HG02610 (cell line): ENCODE results near the gene C14orf93.
"Not testable (repeated sequence)": the region's sequence is repeated elsewhere in the genome, so short reads cannot be mapped to it uniquely, and the experiment has no call there.

Experiments used
- ATAC-seq: cut with Tn5 transposase; IDR thresholded peaks from one replicate; pipeline ENCODE4 v1.9.1; 2021; ENCODE audit warnings: mild to moderate bottlenecking, moderate library complexity; ENCODE audit not compliant: unreplicated experiment

C14orf93 gene

GRCh38 chr14:23023022-23023794, 13.3 kb upstream of the C14orf93 start:
- ATAC-seq, result no peak

DNA sequence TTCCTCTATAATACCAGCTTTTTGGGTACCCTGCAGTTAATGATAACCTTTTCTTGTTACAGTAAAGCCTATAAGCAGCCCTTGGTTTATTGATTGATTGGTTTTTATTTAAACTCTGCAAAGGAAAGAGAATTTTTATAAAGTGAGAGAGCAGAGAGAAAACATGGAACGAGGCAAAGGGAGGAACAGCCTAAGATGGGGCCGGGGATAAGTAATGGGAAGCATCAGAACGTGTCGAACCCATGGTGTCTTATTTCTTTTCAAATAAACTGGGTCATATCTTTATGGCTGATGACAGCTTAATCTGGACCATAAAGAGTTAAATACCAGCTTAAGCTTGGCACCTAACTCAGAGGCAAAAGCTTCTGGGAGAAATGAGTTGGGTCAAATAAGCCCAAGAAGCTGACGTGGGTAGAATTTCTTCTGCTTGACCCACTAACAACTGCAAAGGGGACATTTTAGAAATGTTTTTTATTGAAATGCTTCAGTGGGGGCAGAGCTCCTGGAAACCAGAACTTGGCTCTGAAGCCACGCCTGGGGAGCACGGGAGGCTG, 12.0 kb upstream of the C14orf93 start:
- no peak for ATAC-seq

DNA sequence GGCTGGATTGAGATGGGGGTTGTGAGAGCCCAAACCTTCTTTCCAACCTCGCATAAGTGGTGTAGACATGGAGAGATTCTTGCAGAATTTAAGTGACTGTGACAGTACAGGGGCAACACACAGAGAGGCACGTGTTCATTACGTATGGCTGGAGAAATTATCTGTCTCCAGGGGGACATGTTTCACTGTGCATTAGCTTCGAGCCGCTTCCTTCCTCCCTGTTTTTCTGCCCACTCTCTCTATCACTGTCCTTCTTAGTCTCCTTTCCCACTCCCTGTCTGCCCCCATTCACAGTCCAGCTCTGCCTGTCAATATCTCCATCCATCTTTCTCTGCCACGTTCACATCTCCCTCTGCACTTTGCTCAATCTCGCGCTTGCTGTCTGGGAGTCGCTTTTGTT, 11.5 kb upstream of the C14orf93 start:
- ATAC-seq, result no peak

- ATAC-seq, result no peak
Measured at GRCh38 chr14:23020143-23021128, 10.5 kb upstream of the C14orf93 start.

GRCh38 chr14:23018107-23018506, 8.2 kb upstream of the C14orf93 start:
- no peak for ATAC-seq

- no peak for ATAC-seq
Measured at GRCh38 chr14:23017091-23017490, 7.1 kb upstream of the C14orf93 start.

DNA sequence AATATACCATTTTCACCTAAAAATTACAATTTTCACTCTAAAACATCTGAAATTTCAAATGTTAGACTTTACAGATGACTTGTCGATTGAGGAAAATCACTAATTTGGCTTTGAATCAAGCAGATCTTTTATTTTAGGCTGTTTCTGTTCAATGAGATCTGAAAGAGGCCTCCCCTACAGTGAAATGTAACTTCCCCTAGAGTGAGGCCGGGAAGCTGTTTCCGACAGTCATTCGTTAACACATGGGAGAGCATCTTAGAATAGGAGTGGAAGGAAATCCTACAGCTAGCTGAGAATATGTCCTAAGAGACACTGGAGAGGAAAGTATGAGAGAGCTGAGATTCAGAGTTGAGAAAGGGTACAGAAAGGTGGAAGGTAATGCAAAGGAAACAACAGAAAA, 5.7 kb upstream of the C14orf93 start:
- no peak for ATAC-seq

DNA sequence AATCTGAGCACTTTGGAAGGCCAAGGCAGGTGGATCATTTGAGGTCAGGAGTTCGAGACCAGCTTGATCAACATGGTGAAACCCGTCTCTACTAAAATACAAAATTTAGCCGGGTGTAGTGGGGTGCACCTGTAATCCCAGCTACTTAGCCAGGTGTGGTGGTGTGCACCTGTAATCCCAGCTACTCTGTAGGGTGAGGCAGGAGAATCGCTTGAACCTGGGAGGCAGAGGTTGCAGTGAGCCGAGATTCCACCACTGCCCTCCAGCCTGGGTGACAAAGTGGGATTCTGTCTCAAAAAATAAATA, 3.8 kb upstream of the C14orf93 start:
- ATAC-seq, result not testable (repeated sequence)

DNA sequence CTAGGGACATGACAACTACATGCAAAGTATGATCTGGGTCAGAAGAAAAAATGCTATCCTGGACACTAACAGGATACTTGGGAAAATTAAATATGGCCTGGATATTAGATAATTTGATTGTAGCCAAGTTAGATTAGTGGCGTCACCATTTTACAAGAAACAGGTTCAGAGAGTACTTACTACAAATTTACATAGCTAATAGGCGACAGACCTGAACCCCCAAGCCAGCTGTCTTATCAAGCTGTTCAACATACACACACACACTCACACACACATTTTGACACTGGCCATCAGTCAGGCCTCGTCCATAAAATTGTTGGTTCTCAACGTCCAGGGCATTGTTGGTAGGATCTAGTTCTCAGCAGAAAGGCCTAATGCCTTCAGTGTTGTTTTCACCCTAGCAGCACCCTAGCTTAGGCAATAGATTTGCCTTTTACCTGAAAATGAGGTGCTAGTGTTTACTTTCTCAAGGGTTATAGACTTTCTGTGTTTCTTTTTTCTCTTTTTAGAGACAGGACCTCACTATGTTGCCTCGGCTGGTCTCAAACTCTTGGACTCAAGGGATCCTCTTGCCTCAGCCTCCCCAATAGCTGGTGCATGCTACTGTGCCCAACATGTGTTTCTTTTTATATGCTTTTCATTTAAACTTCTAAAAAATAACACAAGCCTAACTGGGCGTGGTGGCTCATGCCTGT, 3.3 kb upstream of the C14orf93 start:
- no peak for ATAC-seq

DNA sequence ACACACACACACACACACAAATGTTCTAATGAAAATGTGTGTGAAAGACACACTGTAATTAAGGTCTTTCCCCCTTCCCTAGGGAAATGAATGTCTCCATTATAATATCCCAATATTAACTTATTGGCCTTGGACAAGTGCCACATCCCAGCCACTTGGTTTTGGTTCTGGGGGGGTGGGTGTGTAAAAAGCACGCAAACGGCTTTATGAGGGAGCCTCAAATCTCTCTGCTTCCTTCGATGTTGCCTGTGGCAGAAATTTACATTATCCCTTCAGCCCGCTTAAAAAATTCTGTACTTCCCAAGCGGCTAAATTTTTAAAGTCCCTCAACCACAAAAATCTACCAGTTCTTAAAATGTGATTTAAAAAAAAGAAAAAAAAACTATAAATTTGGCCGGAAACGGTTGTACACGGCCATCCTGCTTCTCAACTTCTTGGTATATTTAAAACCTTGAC, 432 bp downstream of the C14orf93 start:
- no peak for ATAC-seq

GRCh38 chr14:23008831-23009230, 1.1 kb downstream of the C14orf93 start:
- no peak for ATAC-seq

- peak; percentile 96 for ATAC-seq
Measured at GRCh38 chr14:23006544-23007419, 3.2 kb downstream of the C14orf93 start.

DNA sequence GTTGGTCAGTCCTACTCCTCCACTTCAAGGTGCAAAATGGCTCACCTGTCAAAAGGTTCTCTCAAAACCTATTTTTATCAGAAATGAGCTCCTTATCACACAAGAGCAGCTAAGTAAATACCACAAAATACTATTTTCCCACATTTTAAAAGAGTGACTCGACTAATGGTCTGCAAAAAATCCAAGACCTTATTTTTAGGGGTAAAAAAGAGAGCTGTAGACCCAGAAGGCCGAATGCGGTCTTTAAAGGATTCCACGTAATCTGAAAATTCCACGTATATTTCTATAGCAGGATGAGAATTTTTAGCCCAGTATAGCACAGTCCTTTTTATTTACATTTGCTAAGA, 3.8 kb downstream of the C14orf93 start:
- no peak for ATAC-seq

DNA sequence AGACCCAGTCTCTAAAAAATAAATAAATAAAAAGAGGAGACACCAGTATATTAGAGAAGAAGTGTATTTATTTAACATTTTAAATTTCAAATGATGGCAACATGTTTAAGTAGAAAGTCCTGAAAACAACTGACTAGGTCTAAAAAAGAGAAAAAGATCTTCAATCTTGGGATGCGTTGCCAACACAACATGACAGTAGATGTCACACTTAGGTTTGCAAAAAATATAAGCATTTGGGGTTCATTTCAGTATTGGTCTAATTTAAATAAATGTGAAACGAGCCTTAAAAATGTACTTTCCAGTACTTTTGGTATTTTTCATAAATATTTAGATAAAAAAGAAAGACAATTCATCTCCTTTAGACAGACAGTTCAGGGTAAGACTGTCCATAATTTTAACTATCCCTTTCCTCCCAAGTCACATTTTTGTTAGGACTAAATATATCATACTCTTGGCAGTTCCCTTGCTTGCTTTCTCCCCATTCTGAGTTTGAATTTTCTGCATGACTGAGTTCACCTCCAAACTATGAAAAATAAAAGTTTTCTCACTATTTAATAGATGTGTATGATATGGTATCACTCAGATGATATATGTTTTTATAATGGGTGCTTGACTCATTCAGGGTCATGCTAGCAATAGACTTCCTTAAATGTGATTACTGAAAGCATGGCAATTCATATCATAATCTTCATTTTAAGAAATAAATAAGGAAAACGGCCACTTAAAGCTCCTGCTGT, 4.3 kb downstream of the C14orf93 start:
- ATAC-seq, result no peak

DNA sequence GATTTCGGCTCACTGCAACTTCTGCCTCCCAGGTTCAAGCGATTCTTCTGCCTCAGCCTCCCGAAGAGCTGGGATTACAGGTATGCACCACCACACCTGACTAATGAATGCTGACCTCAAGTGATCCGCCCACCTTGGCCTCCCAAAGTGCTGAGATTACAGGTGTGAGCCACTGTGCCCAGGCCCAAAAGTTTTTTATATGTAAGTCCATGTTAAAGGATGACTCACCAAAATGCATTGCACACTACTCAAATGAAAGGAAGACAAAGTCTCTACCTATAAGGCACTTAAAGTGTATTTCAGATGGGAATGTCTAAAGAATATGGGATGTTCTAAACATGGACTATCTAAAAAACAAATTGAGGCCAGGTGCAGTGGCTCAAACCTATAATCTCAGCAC, 5.7 kb downstream of the C14orf93 start:
- not testable (repeated sequence) for ATAC-seq

DNA sequence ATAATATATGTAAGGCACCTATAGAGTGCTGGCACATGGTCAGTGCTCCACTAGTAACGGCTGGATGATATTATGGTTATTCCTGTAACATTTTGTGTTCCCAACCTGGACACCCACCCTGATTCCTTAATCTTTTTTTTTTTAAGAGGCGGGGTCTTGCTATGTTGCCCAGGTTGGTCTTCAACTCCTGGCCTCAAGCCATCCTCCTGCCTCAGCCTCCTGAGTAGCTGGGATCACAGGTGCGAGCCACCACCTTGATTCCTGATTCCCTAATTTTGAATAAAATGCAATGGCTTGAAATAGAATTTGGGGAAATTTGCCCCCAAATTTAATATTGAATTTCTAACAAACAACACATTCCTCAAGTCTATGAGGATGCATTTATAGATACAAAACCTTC, 7.4 kb downstream of the C14orf93 start:
- no peak for ATAC-seq

GRCh38 chr14:23000860-23001259, 9.1 kb downstream of the C14orf93 start:
- no peak for ATAC-seq

DNA sequence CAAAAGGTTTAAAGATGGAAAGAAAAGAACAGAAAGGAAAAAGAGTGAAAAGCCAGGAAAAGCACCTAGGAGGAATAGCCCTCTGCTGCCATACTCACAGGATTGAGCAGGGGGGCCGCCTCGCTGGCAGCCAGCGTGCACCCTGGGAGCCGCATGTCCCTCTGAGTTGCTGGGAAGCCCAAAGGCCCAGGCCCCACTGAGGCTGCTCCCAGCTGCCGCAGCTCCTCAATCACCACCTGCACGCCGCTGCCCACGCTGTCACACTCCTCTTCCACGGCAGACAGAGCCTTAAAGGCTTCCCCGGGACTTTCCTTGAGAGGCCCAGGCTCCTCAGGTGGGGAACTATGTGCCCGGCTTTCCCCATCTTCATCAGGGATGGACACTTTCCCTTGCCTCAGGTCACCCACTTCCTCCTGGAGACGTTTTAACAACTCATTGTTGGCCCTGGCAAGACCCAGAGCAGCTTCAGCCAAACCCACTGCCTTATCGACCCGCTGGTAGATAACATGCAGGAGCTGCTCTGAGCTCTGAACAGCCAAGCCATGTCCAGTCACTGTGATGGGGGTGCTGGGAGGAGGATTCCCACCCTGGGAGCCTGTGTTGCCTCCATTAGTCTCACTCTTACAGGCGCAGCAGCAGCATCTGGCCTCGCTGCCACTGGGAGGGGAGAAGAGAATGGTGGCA, 11.5 kb downstream of the C14orf93 start:
- no peak for ATAC-seq
